NCI-H146 treated with DMSO at 0.1 percent for 48 hours (cell line): ENCODE results near the gene MGRN1.

Experiments used
- DNase-seq: peaks from one replicate; lab custom pipeline; 2025; ENCODE audit not compliant: unreplicated experiment; lab: John Stamatoyannopoulos, UW

The MGRN1 gene

DNA sequence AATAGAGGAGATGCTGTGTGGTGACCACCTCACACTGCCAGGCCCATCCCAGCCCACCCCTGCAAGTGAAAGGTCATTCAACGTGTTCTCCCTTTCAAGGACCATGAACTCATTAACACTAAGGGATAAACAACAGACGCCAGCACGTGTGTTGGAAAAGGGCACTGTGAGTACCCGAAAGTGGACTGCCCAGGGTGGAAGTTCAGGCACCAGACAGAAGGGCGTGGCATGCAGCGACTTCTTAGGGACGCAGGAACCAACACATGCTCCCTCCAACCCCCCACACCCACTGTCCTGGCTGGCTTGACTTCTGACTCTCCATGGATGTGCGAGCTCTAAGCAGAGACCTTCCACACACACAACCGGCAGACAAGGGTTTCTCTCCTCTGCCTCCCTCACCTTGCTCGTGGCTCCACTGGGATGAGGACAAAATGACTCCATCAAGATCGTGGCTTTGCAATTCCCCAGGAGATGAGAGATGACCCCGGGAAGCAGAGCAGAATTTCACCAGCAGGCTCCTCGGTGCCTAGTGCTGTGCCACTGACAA, 20.9 kb upstream of the MGRN1 start:
- no peak for DNase-seq

DNA sequence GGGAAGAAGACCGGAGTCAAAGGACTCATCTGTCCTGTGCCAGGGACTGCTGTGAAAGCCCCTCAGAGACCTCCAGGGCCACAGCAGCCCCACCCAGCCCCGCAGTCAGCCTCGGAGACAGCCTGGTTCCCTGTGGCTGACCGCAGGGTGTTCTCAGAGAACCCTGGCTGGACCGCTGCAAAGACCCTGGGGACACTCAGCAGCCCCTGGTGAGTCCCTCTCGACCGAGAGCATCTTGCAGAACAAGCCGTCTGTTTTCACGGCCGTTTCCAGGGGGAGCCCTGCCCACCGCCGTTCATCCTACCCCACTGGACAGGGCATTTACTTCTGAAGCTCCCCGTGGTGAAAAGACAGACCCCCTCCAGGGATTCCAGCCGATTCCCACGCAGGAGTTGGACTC, 20.2 kb upstream of the MGRN1 start:
- DNase-seq: no peak

DNA sequence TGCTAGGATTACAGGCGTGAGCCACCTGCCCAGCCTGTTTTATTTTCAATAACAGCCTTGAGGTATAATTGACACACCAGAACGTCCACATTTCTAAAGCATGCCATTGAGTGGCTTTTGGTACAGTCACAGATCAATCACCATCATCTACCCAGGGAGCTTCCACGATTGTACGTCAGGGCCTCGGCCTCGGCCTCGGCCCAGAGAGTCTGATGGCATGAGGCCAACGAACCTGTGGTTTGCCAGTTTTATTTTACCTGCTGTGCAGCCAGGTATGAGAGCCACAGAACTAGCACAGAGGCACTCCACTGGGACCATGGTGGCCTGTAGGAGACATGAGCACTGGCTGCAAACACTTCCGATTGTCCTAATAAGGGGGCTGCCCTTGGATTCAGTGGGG, 18.3 kb upstream of the MGRN1 start:
- peak; percentile 60 for DNase-seq

DNA sequence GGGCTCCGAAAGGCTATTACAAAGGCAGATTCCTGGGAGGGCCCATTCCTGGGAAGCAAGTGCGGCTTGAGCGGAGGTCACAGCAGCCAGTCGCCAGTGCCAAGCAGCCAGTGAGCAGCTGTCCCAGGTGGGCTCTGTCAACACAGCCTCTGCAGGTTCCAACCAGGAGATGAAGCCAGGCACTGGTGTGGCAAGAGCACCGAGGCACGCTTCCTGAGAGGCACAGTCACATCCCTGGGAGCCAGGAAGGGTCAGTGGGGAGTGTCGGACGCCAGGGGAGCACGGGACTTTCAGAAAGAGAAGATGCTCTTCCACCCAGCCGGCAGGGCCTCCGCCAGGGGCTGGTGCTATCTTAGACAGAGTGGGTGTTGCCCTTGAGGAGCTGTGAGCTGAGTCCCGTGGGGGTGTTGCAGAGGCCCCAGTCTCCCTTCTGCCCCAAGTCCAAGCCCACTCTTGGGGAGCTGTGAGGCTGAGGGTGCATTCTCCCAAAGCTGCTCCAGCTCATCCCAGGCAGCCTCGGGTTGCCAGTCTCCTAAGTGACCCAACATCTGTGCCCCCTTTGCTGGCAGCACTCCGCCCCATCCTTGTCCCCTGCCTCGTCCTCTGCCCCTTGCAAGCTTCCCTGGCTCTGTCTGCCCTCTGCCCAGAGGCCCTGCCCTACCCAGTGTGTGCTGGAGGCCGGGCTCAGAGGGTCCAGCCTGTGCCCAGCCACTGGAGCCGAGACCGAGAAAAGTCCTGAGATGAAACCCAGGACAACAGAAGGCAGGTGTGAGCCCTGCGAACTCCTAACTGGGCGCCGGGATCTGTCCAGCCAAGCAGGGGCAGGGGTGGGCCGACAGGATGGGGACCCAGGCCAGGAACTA, 16.6 kb upstream of the MGRN1 start:
- DNase-seq: no peak

DNA sequence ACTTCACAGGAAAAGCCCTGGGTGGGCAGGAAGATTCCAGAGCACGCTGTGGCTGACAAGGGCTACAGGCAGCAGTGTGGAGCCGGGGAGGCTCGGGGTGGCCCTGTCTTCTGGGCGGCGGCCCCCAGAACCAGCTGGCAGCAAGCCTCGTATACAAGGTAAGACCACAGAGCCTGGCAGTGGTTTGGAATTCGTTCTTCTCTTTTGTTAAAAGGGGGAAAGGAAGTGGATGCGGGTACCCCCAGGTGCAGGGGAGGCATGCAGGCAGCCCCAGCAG, 16.0 kb upstream of the MGRN1 start:
- DNase-seq: no peak

DNA sequence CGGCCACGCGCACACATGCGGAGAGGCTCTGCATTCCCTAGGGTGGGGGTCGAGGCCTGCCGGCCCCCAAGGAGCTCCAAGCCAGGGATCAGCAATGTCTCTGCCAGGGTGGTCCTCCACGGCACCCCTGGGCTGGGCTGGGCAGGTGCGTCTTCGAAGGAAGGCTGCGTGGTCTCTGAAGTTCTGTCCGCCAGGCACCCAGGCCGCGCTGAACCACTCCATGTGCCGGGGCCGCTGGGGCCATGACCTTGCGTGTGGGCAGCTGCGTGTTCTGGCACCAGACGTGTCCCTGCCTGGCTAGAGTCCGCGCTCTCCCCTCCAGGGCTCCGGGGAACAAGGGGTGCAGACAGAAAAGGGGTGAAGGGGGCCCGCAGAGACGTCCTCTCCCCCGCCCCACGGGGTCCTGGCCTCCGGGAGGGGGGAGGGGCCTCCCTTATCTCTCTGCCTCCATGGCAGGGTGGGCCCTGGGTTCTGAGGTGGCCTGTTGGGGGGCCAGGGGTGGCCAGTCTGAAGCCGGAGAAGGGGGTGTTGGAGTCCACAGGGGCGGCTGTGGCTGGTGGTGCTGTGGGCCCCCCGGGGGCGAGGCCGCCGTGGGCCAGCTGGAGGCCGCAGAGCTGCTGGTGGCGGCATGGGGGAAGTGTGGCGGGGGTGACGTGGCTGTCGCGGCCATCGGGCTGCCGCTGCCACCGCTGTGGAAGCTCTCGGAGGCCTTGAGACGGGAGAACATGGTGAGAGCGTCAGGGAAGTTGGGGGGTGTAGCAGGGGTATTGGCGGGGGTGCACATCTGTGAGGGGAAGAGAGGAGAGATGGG, 15.2 kb upstream of the MGRN1 start:
- DNase-seq: no peak

DNA sequence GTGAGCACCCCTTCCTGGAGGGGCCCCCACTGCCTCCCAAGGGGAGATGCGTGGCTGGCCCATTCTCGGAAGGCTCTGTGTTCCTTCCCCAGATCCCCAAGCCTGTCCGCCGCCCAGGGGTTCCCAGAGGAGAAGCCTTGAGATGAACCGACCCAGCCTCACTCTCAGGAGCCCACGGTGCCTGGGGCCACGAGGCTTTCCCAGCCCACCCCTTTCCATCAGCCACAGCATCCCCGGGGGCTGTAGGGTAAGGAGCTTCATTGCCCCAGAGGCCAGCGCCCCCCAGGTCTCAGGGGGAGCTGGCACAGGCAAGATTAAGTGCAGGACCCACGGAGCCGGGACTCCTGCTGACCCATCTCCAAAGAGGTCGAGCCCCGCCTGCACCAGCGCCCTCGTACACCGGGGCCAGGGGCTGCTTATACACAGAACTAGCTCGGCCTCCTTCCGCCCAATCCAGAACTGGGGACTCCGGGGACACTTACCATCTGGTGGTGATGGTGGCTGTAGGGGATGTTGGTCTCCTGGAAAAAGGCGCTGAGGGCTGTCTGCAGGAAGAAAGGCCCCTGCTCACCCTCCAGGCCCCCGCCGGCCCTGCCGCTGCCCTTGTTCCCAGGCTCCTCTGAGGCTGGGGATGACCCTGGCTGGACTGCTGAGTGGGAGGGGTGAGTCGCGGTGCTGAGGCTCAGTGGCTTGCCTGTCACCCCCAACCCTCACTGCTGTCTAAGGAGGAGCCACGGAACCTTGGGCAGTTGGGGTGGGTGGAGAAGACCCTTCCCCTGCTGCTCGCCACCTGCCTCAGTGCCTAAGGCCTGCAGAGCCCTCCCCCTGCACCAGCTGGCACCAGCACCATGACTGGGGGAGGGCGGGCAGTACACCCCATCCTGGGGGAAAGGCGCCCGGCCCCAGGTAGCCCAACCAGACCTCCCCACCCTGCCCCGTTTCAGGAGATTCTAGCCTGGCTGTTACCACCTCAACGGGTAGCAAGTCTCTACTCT, 14.3 kb upstream of the MGRN1 start:
- no peak for DNase-seq

DNA sequence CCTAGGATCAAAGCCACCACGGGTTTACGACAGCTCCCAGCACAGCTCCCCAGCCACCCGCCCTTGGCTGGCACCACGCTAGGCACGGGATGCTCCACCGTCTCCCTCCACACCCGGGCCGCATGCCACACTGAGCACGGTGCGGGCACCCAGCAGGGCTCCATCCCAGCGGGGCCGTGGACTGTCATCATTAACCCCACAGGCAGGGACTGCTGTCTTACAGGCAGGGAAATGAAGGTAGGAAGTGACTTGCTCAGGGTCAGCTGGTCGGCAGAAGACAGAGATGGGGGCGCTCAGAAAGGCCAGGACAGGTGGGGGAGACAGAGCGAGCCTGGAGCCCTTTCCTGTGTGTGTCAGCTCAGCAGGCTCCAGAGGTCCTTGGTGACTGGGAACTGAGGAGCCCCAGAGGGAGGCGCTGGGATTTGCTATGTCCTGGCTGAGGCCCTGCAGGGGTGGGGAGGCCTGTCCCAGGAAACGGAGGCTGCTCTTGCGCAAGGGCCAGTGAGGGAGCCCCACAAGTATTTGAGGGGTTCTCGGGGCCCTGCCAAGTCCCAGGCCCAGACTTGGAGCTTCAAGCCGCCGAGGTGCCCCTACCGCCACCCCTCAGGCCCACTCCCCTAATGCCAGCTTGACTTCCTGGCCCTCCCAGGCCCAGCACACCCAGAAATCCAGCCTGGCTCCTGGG, 13.1 kb upstream of the MGRN1 start:
- DNase-seq: no peak

DNA sequence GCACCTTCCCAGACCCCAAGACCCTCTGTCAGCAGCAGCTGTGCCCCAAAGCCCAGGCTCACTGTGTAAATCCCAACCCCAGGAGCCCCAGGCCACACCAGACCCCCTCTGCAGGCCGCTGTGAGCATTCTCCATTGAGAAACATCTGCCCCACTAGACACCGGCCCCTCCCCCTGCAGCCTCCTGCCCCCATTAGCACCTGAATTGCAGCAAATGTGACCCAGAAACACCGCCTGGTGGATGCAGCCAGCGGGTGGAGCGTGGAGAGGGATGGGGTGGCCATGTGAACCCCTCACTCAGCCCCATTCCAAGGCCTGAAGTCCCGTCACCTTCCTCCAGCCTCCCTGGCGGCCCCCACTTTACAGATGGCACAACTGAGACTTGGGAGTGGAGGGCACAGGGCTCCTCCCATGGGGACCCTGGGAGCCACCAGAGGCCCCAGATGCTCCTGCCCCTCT, 12.1 kb upstream of the MGRN1 start:
- no peak for DNase-seq

DNA sequence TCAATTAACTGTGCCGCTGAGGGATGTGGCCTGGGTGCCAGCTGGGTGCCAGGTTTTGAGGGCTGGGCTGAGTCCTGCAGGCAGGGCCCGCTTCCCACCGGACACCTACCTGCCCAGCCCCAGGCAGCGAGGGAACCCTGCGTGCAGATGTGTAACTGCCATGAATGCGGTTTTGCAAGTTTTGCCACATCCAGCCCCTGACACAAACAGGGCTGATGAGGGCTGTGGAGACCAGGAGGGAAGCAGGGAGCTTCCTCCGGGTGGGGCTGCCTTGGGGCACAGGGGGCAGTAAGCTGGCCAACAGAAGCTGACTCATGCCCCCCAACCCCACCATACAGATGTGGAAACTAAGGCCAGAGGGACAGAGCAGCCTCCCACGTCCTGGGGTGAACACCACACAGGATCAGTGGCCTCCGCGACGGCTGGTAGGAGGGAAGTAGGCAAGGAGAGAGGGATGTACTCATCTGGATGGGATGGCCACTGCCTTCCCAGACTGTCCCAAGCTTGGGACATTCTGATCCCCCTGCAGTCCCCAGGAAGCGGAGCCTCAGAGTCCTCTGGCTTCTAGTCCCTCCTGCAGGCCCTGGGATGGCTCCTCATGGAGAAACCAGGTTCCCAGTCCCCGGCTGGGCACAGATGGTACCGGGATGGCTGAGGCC, 11.5 kb upstream of the MGRN1 start:
- DNase-seq: no peak

DNA sequence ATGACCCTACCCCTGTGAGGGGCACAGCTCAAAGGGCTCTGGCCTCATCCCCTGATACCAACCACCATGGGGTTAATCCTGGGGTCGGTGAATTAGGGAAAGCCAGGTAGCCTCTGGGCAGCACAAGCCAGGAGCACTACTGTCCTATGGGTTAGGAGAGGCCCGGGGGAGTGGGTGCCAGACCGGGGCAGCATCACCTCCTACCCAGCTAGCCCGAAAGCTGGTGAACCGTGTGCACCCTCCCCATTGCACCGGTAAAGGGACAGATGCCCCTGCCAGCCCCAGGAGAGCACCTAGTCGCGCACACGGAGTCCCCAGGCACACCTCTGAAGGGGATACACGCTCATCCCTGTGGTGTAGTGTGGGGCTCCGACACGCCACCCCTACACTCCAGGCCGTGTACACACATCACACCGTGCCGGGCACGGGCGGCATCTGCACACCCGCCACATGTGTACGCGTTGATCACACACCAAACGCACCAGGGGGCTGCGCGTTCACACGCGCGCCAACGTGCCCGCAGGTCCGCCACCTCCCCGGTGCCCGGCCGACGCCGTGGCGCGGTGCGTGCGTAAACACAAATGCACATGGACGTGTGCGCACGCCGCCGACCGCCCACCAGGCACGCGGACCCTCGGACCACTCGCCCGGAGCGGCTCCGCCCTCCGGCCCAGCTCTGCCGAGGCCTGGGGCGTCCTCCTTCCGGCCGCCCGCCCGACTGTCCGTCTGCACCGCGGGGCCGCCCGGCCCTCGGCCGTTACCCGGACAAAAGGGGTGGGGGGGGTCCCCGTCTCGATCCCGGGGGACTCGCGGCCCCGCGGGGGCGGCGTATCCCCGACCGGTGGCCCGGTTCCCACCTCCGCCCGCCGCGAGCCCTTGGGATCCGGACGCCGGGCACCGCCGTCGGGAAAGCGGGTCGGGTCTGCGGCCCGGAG, 10.7 kb upstream of the MGRN1 start:
- DNase-seq: peak; percentile 14

DNA sequence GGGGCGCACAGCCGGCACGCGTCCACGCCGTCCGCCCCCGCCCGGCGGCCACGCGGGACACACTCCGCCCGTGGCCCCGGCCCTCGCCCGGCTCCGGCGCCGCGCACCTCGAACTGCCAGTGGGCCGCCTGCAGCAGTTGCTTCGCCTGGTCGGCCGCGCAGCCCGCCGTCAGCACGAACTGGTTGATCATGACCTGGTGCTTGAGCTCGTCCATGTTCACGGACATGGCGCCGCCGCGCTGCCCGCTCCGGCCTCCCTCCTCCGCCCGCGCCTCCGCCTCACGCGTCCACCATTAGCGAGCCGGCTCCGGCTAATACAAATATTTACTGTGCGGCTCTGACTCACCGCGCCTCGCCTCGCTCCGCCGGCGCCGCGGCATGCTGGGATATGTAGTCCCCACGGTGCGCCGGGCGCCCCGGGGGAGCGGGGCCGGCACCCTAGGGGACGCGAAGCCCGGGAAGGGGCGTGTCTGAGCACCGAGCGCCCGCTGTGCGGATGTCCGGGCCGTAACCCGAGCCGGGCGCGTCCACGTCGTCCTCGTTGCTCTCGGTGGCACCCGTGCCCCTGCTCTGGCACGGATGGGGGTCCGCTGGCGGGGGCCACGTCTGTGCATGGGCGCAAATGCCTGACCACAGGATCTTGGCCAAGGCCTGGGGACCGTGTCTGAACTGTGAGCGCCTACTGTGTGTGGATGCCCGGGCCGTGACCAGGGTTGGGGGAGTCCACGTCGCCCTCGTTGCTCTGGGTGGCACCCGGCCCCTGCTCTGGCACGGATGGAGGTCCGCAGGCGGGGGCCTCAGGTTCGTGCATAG, 9.8 kb upstream of the MGRN1 start, which contains the start of gene UBALD1:
UBALD1 (minus strand) TSS at position 318 of the 813 bp plus-strand sequence; CDS start at position 227, 91 bp downstream.
- DNase-seq: peak; percentile 88

DNA sequence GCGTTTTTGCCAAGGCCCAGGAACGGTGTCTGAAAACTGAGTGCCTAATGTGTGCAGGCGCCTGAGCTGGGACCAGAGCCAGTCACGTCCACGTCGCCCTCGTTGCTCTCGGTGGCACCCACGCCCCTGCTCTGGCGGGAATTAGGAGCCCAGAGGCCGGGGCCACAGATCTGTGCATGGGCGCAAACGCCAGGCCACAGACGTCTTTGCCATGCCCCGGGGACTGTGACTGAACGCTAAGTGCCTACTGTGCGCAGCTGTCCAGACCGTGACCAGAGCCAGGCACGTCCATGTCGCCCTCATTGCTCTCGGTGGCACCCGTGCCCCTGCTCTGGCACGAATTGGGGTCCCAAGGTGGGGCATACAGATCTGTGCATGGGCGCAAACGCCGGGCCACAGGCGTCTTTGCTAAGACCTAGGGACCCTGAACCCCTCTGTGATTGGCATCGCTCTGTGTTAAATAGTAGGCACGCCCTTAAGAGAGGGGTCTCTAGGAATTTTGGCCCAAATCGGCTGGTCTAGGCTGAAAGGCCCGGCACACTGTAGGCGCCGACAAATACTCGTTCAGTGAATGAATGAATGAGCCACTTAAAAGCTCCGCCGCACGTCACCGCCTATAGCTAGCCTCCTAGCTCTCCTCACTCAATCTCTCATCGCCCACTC, 9.1 kb upstream of the MGRN1 start:
- no peak for DNase-seq

DNA sequence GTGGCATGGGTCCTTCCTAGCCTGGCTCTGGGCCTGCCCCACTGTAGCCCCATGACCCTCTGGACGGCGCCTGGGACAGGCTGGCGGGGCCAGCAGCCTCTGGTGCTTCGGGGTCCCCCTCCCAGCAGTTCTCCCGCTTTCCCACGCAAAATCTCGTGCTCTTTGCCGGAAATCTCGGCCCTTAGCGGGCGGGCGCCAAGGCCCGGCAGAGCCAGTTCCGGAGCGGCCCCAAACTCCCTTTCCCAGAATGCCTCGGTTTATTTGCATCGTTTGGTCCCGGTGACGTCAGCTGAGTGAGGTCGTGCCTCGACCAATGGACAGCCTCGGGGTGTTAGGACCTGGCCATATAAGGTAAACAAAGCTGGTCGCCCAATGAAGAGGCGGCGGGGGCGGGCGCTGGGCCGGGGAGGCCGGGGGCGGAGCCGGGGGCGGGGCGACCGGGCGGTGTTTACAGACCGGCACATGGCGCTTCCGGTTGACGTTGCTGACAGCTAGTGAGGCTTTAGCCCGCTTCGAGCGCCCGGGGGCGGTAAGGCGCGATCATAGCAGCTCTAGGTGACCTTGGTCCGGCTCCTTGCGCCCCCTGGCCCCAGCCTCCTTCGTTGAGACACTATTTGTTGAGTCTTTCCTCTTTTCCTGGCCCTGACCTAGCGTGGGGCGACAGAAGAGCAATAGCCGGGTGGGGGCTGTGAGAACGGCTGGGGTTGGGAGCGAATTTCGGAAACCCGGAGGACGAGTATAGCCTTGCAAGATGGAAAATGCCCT, 8.4 kb upstream of the MGRN1 start:
- DNase-seq: peak; percentile 99

DNA sequence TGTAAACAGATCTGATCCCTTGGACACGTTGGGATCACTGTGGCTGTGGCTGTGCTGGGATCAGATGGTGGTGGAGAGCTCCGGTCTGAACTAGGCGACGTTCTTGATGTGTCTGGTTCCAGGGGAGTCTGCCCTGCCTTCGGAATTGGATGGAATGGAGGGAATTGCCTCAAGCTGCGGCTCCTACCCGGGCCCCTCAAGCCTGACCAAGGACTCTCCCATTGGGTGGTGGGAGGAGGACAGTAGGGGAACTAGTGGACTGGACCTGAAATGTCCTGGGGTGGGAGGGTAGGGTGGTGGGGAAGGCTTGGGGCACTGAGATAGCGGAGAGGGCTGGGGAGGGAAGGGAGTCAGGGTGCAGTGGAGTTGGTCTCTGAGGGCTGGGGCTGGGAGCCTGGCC, 6.7 kb upstream of the MGRN1 start:
- DNase-seq: no peak

DNA sequence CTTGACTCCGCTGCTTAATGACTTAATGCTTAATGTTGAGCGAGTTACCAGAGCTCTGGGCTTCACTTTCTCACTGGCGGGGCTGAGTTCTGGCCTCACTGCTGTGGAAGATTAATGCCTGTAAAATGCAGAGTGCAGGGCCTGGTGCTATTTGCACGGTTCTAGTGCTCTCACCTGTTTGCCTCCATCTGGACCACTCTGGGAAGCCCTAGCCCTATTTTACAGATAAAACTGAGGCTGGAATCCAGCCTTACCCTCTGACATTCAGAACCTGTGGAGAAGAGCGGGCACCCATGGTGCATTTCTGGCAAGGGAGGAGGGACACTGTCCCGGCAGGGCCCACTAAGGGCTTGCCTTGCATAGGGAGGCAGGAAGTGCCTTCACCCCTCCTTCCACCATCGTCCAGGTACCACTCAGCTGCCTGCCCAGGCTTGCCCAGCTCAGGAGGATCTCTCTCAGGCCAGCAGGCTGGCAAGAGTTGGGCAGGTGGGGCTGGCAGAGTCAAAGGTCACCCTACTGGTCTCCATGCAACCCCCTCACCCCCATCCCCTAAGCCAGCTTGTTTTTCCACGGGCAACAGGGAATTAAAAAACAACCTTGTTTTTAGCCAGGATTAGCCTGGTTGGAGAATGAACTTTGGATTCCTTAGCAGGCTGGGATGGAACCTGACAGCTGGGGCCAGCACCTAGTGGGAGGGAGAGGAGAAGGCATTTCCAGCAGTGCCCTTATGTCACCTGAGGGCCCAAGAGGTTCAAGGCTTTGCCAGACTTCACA, 5.8 kb upstream of the MGRN1 start:
- DNase-seq: peak; percentile 49
